Endothelial cell of umbilical vein (primary cell): ENCODE results near the gene PTPN2. TPM values are rescaled to one million over a fixed set of nuclear protein-coding genes. Genes with fewer than 3 reads are reported as not detected.

ENCODE experiments used
- BruUV-seq: library from RNA; stranded (reverse); fragments of 400-500 nt; replicated peaks from 2 replicates; lab custom pipeline; 2021; lab: Mats Ljungman, UMichigan
- CTCF ChIA-PET: fragments of 300-600, 350-600 bp; sonication (Branson Sonifier 250); formaldehyde crosslinking; loops from one replicate; lab custom pipeline; 2021; ENCODE audit warnings: antibody characterized with exemption, inconsistent platforms; lab: Charles Lee
- POLR2A ChIA-PET: fragments of 300-600, 350-600 bp; sonication (Branson Sonifier 250); formaldehyde crosslinking; loops from one replicate; lab custom pipeline; 2021; ENCODE audit warnings: antibody characterized with exemption, inconsistent platforms; lab: Charles Lee
- DNase-seq: peaks from one replicate; pipeline ENCODE4 v3.0.0-alpha.2; 2011; ENCODE audit warnings: low read depth, low spot score
- FAIRE-seq: peaks from 2 replicates; lab custom pipeline; 2011; peaks lifted over from hg19 to GRCh38; lab: Jason Lieb, UNC
- H2AFZ ChIP-seq: 2 replicates; pipeline ENCODE4 v1.6.0; 2012; ENCODE audit warnings: low read depth, low read length, control low read depth, inconsistent platforms
- H3K27ac ChIP-seq: 2 replicates; pipeline ENCODE4 v1.5.1; 2011; ENCODE audit warnings: low read depth, mild to moderate bottlenecking, control low read depth, low read length, moderate library complexity; ENCODE audit not compliant: insufficient read depth
- H3K27me3 ChIP-seq, 2 experiments: 2 replicates each; pipeline versions ENCODE4 v1.6.0 to v1.6.1; 2011; ENCODE audit warnings: low read length in 2 of 2, mixed read lengths in 1 of 2; ENCODE audit not compliant: control insufficient read depth in 2 of 2, insufficient read depth in 2 of 2
- H3K36me3 ChIP-seq, 2 experiments: 2 replicates in 1 of 2; 3 replicates in 1 of 2; pipeline ENCODE4 v1.5.1; 2011; ENCODE audit warnings: low read length in 2 of 2, mild to moderate bottlenecking in 1 of 2, moderate library complexity in 1 of 2; ENCODE audit not compliant: control insufficient read depth in 2 of 2, insufficient read depth in 2 of 2; ENCODE audit errors: extremely low read depth in 1 of 2
- H3K4me1 ChIP-seq: 3 replicates; pipeline ENCODE4 v1.5.1; 2011; ENCODE audit warnings: mild to moderate bottlenecking, low read length; ENCODE audit not compliant: control insufficient read depth, insufficient read depth; ENCODE audit errors: extremely low read depth
- H3K4me2 ChIP-seq: 2 replicates; pipeline ENCODE4 v1.6.1; 2011; ENCODE audit warnings: low read length, control low read depth, mixed read lengths; ENCODE audit not compliant: insufficient read depth
- H3K4me3 ChIP-seq, 3 experiments: fragments of 200-600 bp in 1 of 3; sonication (generic), shearing (Covaris generic) in 1 of 3; replicated peaks in 1 of 3; 2 replicates each; pipeline ENCODE4 v1.5.1; 2011 to 2016; ENCODE audit warnings: control low read depth in 3 of 3, low read length in 3 of 3, mild to moderate bottlenecking in 2 of 3, inconsistent platforms in 1 of 3, low read depth in 1 of 3, moderate library complexity in 1 of 3; ENCODE audit not compliant: insufficient read depth in 1 of 3
- H3K79me2 ChIP-seq: 2 replicates; pipeline ENCODE4 v1.6.0; 2012; ENCODE audit warnings: low read length, inconsistent platforms; ENCODE audit not compliant: control insufficient read depth, insufficient read depth
- H3K9ac ChIP-seq: replicated peaks from 2 replicates; pipeline ENCODE3; 2011; ENCODE audit warnings: low read length, control low read depth; ENCODE audit not compliant: insufficient read depth; ENCODE audit errors: extremely low read depth
- H3K9me1 ChIP-seq: replicated peaks from 3 replicates; pipeline ENCODE4 v1.6.0; 2011; ENCODE audit warnings: mild to moderate bottlenecking, low read length; ENCODE audit not compliant: control insufficient read depth, insufficient read depth; ENCODE audit errors: extremely low read depth
- H3K9me3 ChIP-seq: replicated peaks from 2 replicates; pipeline ENCODE4 v1.5.1; 2012; ENCODE audit warnings: low read length, inconsistent platforms; ENCODE audit not compliant: control insufficient read depth, insufficient read depth
- H4K20me1 ChIP-seq: replicated peaks from 2 replicates; pipeline ENCODE3; 2011; ENCODE audit warnings: mild to moderate bottlenecking, low read length; ENCODE audit not compliant: control insufficient read depth, insufficient read depth; ENCODE audit errors: extremely low read depth
- CTCF ChIP-seq, 2 donors: IDR thresholded peaks; 1 replicate in 1 of 2; 2 replicates in 1 of 2; pipeline ENCODE4 v1.5.1; 2011; ENCODE audit warnings: low read length in 2 of 2, mild to moderate bottlenecking in 2 of 2, moderate library complexity in 2 of 2, control low read depth in 1 of 2, inconsistent platforms in 1 of 2, low read depth in 1 of 2; ENCODE audit not compliant: insufficient read depth in 1 of 2; ENCODE audit errors: extremely low read depth in 1 of 2
- EZH2 ChIP-seq: IDR thresholded peaks from 2 replicates; pipeline ENCODE4 v1.6.1; 2012; ENCODE audit warnings: borderline replicate concordance, low read depth, mild to moderate bottlenecking, moderate library complexity, low read length, inconsistent platforms; ENCODE audit not compliant: severe bottlenecking
- FOS ChIP-seq: IDR thresholded peaks from 2 replicates; pipeline ENCODE4 v1.6.1; 2011; ENCODE audit warnings: mild to moderate bottlenecking, low read length, moderate library complexity, borderline replicate concordance; ENCODE audit not compliant: insufficient read depth
- GATA2 ChIP-seq: IDR thresholded peaks from 2 replicates; pipeline ENCODE4 v1.7.0; 2011; ENCODE audit warnings: low read depth, mild to moderate bottlenecking, moderate library complexity, mixed read lengths, low read length; ENCODE audit not compliant: insufficient read length, insufficient read depth
- JUN ChIP-seq: IDR thresholded peaks from 2 replicates; pipeline ENCODE4 v1.6.1; 2011; ENCODE audit warnings: borderline replicate concordance, low read depth; ENCODE audit not compliant: insufficient read length, insufficient read depth
- MYC ChIP-seq: IDR thresholded peaks from one replicate; pipeline ENCODE4 v1.6.1; 2011; ENCODE audit warnings: mild to moderate bottlenecking, low read depth, low read length
- POLR2A ChIP-seq: IDR thresholded peaks from 2 replicates; pipeline ENCODE4 v1.6.1; 2012; ENCODE audit warnings: low read depth, mild to moderate bottlenecking, control low read depth, low read length
- POLR2AphosphoS5 ChIP-seq: IDR thresholded peaks from 2 replicates; pipeline ENCODE4 v1.6.1; 2012; ENCODE audit warnings: low read depth, mild to moderate bottlenecking, control low read depth, low read length, moderate library complexity; ENCODE audit not compliant: insufficient read depth
- dilution Hi-C: fragments of 300-500 bp; cut with MboI; formaldehyde crosslinking; loops from one replicate; pipeline ENCODE4 v1.15.0; 2019; ENCODE audit warnings: low sequenced_read_pairs; ENCODE audit not compliant: extremely low pct_ligation_motif_present
- intact Hi-C: fragments of 100-400 bp; cut with micrococcal nuclease; formaldehyde crosslinking; loops from one replicate; pipeline ENCODE4 v1.10.0; 2022
- polyA plus RNA-seq, 4 experiments: library from polyadenylated mRNA; depleted of rRNA in 3 of 4; stranded (reverse) in 3 of 4; unstranded in 1 of 4; fragments of >200 nt; gene quantifications; 2 replicates each; pipeline versions ENCODE4 v1.2.1 to v1.2.3, GENCODE V29; 2011 to 2012; ENCODE audit warnings: missing spikeins in 1 of 4
- total RNA-seq: library from RNA; stranded (reverse); gene quantifications from 2 replicates; pipeline ENCODE4 v1.2.3, GENCODE V29; 2021
- TF ChIP-seq, protein P1 (sequence below): IDR thresholded peaks from 2 replicates; pipeline ENCODE4 v1.6.1; 2011; ENCODE audit not compliant: insufficient read depth, insufficient read length

The PTPN2 gene
- total and polyA plus RNA-seq, 2 donors (not counting 3 experiments of a cell fraction or from before 2014, with no cell fraction given): 8.2 to 20.9 TPM

GRCh38 chr18:12818243-12818642 lies 65.8 kb downstream of the PTPN2 start:
- no peaks in the 10 kb centered on the region for H3K79me2 ChIP-seq
- POLR2A ChIA-PET: no interaction called here
- intact Hi-C loops (no loop called here), dilution Hi-C loops (no loop called here)
- H3K27ac ChIP-seq: no peak overlapping the region
- H3K36me3 ChIP-seq: no peaks in the 10 kb centered on the region
- no peak overlapping the region for H3K9ac ChIP-seq
- no peak overlapping the region for H2AFZ ChIP-seq
- FAIRE-seq (no peak), DNase-seq (no peak)
- H3K9me3 ChIP-seq: no peaks in the 10 kb centered on the region
- no peaks in the 10 kb centered on the region for H4K20me1 ChIP-seq
- H3K9me1 ChIP-seq: no peaks in the 10 kb centered on the region
- no peak overlapping the region for H3K4me2 ChIP-seq
- no peak overlapping the region for H3K4me3 ChIP-seq
- no TSS peak for BruUV-seq
- no peaks in the 10 kb centered on the region for H3K27me3 ChIP-seq
- CTCF ChIA-PET: no interaction called here
- TF ChIP-seq EZH2 (no peak), POLR2AphosphoS5 (no peak), GATA2 (no peak), JUN (no peak), MYC (no peak), POLR2A (no peak), FOS (no peak), CTCF (IDR thresholded peaks at IDR 0.05; ENCODE audit: extremely low read depth in 1 of 2, insufficient read depth in 1 of 2, low read depth in 1 of 2, low read length in 2 of 2) (no peak)
- TF ChIP-seq, protein P1, sequence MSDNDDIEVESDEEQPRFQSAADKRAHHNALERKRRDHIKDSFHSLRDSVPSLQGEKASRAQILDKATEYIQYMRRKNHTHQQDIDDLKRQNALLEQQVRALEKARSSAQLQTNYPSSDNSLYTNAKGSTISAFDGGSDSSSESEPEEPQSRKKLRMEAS: no peak
- H3K4me1 ChIP-seq: no peaks in the 10 kb centered on the region
